ENCODE results near the gene HECTD2. TPM values are rescaled to one million over a fixed set of nuclear protein-coding genes. Genes with fewer than 3 reads are reported as not detected.
"Not testable (repeated sequence)": the region's sequence is repeated elsewhere in the genome, so short reads cannot be mapped to it uniquely, and the experiment has no call there.

HECTD2 gene
- total RNA-seq, 2 donors from 2014 or later: 2.5 to 5.6 TPM

DNA sequence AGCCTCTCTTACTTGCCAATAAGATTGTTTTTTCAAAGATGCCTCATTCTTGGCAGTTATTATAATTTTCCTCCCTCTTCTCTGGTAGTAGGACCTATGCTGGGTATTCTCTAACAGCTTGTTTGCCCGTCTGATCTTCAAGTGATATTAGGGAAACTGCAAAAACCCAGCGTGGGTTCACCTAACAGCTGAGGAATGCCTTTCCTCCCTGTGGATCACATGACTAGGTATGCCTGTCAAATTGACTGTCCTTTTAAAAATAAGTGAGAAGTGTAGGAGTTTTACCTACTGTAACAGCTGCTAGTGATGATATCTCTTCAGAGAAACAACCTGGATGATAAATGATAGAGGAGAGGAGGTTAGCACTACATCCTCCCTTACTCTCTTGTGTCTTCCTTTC lies 22.0 kb downstream of the HECTD2 start:
- Histone ChIP-seq H3K9me3 (no peaks in the 10 kb centered on the region), H3K4me1 (no peaks in the 10 kb centered on the region), H3K36me3 (no peaks in the 10 kb centered on the region), H3K27ac (no peak overlapping the region), H3K27me3 (no peaks in the 10 kb centered on the region), H3K9ac (ENCODE audit: low read depth in 2 of 2, low read length in 2 of 2) (no peak overlapping the region), H3K4me3 (no peak overlapping the region)
- TF ChIP-seq, protein P1, sequence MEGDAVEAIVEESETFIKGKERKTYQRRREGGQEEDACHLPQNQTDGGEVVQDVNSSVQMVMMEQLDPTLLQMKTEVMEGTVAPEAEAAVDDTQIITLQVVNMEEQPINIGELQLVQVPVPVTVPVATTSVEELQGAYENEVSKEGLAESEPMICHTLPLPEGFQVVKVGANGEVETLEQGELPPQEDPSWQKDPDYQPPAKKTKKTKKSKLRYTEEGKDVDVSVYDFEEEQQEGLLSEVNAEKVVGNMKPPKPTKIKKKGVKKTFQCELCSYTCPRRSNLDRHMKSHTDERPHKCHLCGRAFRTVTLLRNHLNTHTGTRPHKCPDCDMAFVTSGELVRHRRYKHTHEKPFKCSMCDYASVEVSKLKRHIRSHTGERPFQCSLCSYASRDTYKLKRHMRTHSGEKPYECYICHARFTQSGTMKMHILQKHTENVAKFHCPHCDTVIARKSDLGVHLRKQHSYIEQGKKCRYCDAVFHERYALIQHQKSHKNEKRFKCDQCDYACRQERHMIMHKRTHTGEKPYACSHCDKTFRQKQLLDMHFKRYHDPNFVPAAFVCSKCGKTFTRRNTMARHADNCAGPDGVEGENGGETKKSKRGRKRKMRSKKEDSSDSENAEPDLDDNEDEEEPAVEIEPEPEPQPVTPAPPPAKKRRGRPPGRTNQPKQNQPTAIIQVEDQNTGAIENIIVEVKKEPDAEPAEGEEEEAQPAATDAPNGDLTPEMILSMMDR (IDR thresholded peaks at IDR 0.05): no peak
- intact Hi-C loops (cut with DNase I): no loop called here
- DNase-seq: no peak

DNA sequence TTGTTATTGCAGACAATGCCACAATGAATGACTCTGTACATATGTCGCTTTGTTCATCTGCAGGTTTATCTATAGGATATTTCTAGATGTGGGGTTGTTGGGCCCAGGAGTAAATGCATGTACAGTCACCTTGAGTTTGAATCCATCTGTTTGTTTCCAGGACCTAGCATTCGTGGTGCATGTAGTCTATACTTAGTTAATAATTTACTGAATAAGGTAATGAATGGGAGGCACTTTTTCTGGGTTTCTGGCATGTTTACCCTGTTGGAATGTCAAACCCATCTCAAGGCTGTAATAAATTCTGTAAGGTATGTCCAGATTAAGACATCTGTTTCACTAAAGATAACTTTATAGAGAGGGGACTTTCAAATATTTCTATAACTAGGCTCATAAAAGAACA lies 23.5 kb downstream of the HECTD2 start:
- H3K9ac ChIP-seq (ENCODE audit: low read depth in 2 of 2, low read length in 2 of 2): no peak overlapping the region
- intact Hi-C loops (cut with DNase I): no loop called here
- no peak overlapping the region for H3K4me3 ChIP-seq
- TF ChIP-seq, protein P1 (IDR thresholded peaks at IDR 0.05): no peak
- no peaks in the 10 kb centered on the region for H3K27me3 ChIP-seq
- no peak overlapping the region for H3K27ac ChIP-seq
- H3K9me3 ChIP-seq: no peaks in the 10 kb centered on the region
- no peak for DNase-seq
- no peaks in the 10 kb centered on the region for H3K36me3 ChIP-seq
- no peaks in the 10 kb centered on the region for H3K4me1 ChIP-seq

DNA sequence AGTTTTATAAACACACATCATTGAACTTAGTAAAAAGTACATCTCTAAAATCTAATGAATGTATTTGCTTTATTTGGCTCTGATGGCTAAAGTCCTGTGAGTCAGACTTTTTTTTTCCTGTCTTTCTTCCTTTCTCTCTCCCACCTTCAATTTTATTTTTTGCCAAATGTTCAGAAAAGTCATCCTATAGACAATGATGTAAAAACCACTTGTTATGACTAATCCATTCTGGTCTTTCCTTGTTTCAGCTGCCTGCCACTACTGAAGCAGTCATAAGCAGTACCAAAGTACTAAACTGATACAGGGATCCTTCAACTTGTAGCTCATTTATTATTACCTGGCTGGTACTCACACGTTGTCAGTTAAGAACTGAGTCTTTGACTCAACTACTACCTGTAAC lies 23.9 kb downstream of the HECTD2 start:
- Histone ChIP-seq H3K9me3 (no peaks in the 10 kb centered on the region), H3K4me1 (no peaks in the 10 kb centered on the region), H3K9ac (ENCODE audit: low read depth in 2 of 2, low read length in 2 of 2) (no peak overlapping the region), H3K4me3 (no peak overlapping the region), H3K27me3 (no peaks in the 10 kb centered on the region), H3K36me3 (no peaks in the 10 kb centered on the region), H3K27ac (no peak overlapping the region)
- TF ChIP-seq, protein P1 (IDR thresholded peaks at IDR 0.05): no peak
- intact Hi-C loops (cut with DNase I): no loop called here
- DNase-seq: no peak

DNA sequence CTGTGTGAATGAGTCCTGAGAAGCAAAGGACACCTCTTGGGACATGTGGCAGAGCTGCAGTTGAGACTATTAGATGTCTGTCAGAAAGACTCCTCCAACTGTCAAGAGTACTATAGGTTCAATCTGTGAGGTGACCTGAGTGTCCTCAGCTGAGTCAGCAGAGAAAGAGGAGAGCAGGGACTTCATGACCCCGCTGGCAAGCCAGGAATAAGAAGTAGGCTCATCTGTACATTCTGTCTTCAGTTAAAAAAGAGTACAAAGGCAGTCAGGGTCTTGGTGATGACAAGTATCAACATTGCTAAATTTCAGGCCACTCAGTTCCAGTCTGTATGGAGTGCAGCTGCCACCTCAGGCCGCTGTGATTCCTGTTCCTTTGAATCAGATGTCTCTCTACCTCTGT lies 25.1 kb downstream of the HECTD2 start:
- H3K27ac ChIP-seq: no peak overlapping the region
- H3K4me1 ChIP-seq: no peaks in the 10 kb centered on the region
- TF ChIP-seq, protein P1 (IDR thresholded peaks at IDR 0.05): no peak
- no peak overlapping the region for H3K4me3 ChIP-seq
- H3K9ac ChIP-seq (ENCODE audit: low read depth in 2 of 2, low read length in 2 of 2): no peak overlapping the region
- H3K36me3 ChIP-seq: no peaks in the 10 kb centered on the region
- intact Hi-C loops (cut with DNase I): no loop called here
- H3K27me3 ChIP-seq: no peaks in the 10 kb centered on the region
- no peak for DNase-seq
- H3K9me3 ChIP-seq: no peaks in the 10 kb centered on the region

DNA sequence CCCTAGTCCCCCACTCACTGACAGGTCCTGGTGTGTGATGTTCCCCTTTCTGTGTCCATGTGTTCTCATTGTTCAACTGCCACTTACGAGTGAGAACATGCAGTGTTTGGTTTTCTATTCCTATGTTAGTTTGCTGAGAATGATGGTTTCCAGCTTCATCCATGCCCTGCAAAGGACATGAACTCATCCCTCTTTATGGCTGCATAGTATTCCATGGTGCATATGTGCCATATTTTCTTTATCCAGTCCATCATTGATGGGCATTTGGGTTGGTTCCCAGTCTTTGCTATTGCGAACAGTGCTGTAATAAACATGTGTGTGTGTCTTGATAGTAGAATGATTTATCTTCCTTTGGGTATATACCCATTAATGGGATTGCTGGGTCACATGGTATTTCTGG lies 28.1 kb downstream of the HECTD2 start:
- H3K9ac ChIP-seq (ENCODE audit: low read depth in 2 of 2, low read length in 2 of 2); H3K27ac ChIP-seq; H3K4me1 ChIP-seq; H3K27me3 ChIP-seq; H3K9me3 ChIP-seq; H3K4me3 ChIP-seq; H3K36me3 ChIP-seq; intact Hi-C loops (cut with DNase I); DNase-seq: not testable (repeated sequence)

DNA sequence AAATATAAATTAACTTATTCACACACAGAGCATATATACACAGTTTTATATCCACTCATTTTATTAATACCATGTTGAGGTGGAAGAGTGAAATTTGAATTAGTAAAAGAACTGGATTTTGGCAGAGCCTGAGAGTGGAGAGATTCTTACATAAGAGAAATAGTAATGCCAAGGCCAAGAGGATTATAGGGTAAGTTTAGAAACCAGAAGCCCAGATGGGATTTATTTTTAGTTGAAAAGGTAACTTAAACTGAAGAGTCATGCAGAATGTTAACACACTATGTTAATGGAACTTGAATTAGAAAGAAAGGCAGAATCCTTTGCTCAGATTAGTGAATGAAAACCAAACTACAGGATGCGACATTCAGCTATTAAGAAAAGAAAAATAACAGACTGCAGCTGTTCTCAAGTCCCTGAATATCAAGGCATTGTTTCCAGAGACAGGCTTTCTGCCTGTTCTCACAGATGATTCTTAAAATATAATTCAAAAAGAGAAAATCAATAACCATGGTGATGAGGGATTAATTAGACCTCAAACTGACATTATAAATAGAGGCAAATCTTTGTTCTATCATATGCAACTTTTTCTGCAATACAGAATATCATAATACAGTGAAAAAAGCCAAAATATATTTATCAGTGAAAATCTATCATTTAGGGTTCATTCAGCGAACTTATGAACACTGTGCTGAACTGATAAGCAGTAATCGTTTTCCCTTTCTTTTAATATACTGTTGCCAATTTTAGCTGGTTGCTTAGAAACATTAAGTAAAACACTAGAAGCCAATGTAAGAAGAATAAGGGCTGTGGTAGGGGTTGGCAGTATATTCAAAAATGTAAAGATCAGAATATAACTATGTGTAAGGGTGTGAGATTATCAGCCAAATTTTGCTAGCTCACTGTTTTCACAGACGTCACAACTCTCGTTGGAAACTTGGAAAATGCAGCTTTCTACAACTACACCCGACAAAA lies 34.4 kb downstream of the HECTD2 start:
- Histone ChIP-seq H3K4me3 (no peak overlapping the region), H3K9me3 (no peaks in the 10 kb centered on the region), H3K9ac (ENCODE audit: low read depth in 2 of 2, low read length in 2 of 2) (no peak overlapping the region), H3K4me1 (no peaks in the 10 kb centered on the region), H3K36me3 (no peaks in the 10 kb centered on the region), H3K27ac (no peak overlapping the region), H3K27me3 (no peaks in the 10 kb centered on the region)
- DNase-seq: no peak
- TF ChIP-seq, protein P1 (IDR thresholded peaks at IDR 0.05): no peak
- intact Hi-C loops (cut with DNase I): no loop called here

Data from colonic mucosa (tissue), 4 donors.